Lung (tissue), 12 donors: ENCODE data around the gene LRRC4B. TPM values are rescaled to one million over a fixed set of nuclear protein-coding genes. Genes with fewer than 3 reads are reported as not detected.

Experiments
- ATAC-seq: fragments of 200-7000 bp; cut with Tn5 transposase; one replicate; pipeline ENCODE4 v1.9.1; 2020; ENCODE audit warnings: moderate number of reproducible peaks; ENCODE audit not compliant: insufficient read depth, low FRiP score
- DNase-seq, 3 donors: peaks; one replicate each; pipeline ENCODE4 v3.0.0-alpha.2; 2013 to 2017
- H3K27ac ChIP-seq, 2 donors: one replicate each; pipeline ENCODE4 v1.5.1; 2013; ENCODE audit warnings: mild to moderate bottlenecking in 2 of 2, moderate library complexity in 2 of 2, control low read depth in 1 of 2, inconsistent platforms in 1 of 2, low read depth in 1 of 2, low read length in 1 of 2
- H3K27me3 ChIP-seq, 3 donors: one replicate each; pipeline ENCODE4 v1.5.1; 2013; ENCODE audit warnings: low read length in 2 of 3; ENCODE audit not compliant: control insufficient read depth in 3 of 3, insufficient read depth in 3 of 3
- H3K36me3 ChIP-seq, 4 donors: one replicate each; pipeline ENCODE4 v1.5.1; 2013; ENCODE audit warnings: low read length in 4 of 4, mild to moderate bottlenecking in 1 of 4, moderate library complexity in 1 of 4; ENCODE audit not compliant: control insufficient read depth in 4 of 4, insufficient read depth in 4 of 4
- H3K4me1 ChIP-seq, 5 donors: one replicate each; pipeline ENCODE4 v1.5.1; 2013; ENCODE audit warnings: low read length in 5 of 5, mild to moderate bottlenecking in 2 of 5, moderate library complexity in 1 of 5; ENCODE audit not compliant: control insufficient read depth in 5 of 5, insufficient read depth in 5 of 5
- H3K4me3 ChIP-seq: one replicate; pipeline ENCODE4 v1.5.1; 2013; ENCODE audit warnings: mild to moderate bottlenecking, control low read depth, moderate library complexity
- H3K9ac ChIP-seq, 2 donors: one replicate each; pipeline ENCODE4 v1.5.1; 2013; ENCODE audit warnings: low read length in 2 of 2, control low read depth in 1 of 2; ENCODE audit not compliant: insufficient read depth in 1 of 2
- H3K9me3 ChIP-seq, 4 donors: one replicate each; pipeline ENCODE4 v1.5.1; 2013; ENCODE audit warnings: low read length in 3 of 4, mild to moderate bottlenecking in 1 of 4, moderate library complexity in 1 of 4; ENCODE audit not compliant: control insufficient read depth in 4 of 4, insufficient read depth in 3 of 4
- WGBS, 2 donors: extraction: QIAGEN DNeasy Blood & Tissue Kit; methylation state at CpG; one replicate each; pipeline ENCODE4 v1.1.7; 2013; 5-methylcytosine and 5-hydroxymethylcytosine counted together
- polyA plus RNA-seq, 2 donors: library from polyadenylated mRNA; stranded (reverse); fragments of 200-250 nt; gene quantifications; one replicate each; pipeline ENCODE4 v1.2.1, GENCODE V29; 2013
- total RNA-seq, 2 donors: library from RNA; depleted of rRNA in 1 of 2; stranded (reverse); fragments of >200 nt in 1 of 2; gene quantifications; one replicate each; pipeline ENCODE4 v1.2.1, GENCODE V29; 2014 to 2021
- TF ChIP-seq, protein P1 (sequence below): IDR thresholded peaks from 2 replicates; pipeline ENCODE4 v1.5.1; 2012; ENCODE audit warnings: mild to moderate bottlenecking; ENCODE audit errors: control extremely low read depth, extremely low read depth
- donor health status: control.
- donor health status: control.
- donor health status: Bipolar disorder and iron deficiency.
- donor health status: healthy.
- donor health status: DM: yes; HTN: yes; CAD: no.

LRRC4B gene
- total and polyA plus RNA-seq, 4 donors: 1.7 to 10.8 (median 2.7) TPM

DNA sequence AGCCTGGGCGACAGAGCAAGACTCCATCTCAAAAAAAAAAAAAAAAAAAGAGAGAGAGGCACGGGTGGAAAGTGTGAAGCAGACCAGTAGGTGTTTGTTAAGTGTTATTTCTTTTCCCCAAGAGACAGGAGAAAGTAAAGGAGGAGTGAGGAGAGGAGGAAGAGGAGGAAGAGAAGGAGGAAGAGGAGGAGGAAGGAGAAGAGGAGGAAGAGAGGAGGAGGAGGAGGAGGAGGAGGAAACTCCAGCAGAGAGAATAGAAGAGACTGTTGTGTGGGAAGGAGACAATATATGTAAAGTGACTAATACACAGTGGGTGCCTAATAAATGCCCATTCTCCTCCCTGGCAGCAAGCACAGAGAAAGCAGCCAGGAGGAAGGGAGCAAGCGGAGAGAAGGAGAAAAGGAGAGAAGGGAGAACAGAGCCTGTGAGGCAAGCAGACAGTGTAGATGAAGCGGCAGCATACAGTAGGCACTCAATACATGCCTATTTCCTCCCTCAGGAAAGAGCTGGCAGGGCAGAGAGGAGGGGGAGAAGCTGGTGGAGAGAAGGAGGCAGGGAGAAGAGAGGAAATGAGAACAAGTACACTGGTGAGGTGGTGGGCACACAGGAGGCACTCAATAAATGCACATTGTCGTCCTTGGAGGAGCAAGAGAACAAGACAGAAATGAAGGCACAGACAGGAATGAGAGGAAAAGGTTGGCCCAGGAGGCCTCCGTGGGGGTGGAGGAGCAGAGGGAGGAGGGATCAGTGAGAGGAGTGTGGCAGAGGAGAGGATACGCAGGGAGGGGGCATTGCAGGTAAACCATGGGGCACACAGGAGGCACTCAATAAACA lies 73.8 kb downstream of the LRRC4B start:
- no peak for ATAC-seq
- Histone ChIP-seq H3K4me3 (no peak overlapping the region), H3K9me3 (peaks cover 0 to 2% (median 0%) of the 10 kb centered on the region in 4 donors), H3K27ac (no peak overlapping the region), H3K9ac (no peak overlapping the region), H3K36me3 (no peaks in the 10 kb centered on the region), H3K27me3 (peaks cover 0 to 32% (median 19%) of the 10 kb centered on the region in 3 donors), H3K4me1 (peaks cover 0 to 13% (median 0%) of the 10 kb centered on the region in 5 donors)
- WGBS, 2 donors: 68 to 75% methylated on average over 6 to 7 of the region's 7 CpGs
- TF ChIP-seq, protein P1, sequence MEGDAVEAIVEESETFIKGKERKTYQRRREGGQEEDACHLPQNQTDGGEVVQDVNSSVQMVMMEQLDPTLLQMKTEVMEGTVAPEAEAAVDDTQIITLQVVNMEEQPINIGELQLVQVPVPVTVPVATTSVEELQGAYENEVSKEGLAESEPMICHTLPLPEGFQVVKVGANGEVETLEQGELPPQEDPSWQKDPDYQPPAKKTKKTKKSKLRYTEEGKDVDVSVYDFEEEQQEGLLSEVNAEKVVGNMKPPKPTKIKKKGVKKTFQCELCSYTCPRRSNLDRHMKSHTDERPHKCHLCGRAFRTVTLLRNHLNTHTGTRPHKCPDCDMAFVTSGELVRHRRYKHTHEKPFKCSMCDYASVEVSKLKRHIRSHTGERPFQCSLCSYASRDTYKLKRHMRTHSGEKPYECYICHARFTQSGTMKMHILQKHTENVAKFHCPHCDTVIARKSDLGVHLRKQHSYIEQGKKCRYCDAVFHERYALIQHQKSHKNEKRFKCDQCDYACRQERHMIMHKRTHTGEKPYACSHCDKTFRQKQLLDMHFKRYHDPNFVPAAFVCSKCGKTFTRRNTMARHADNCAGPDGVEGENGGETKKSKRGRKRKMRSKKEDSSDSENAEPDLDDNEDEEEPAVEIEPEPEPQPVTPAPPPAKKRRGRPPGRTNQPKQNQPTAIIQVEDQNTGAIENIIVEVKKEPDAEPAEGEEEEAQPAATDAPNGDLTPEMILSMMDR: no peak
- no peak for DNase-seq

DNA sequence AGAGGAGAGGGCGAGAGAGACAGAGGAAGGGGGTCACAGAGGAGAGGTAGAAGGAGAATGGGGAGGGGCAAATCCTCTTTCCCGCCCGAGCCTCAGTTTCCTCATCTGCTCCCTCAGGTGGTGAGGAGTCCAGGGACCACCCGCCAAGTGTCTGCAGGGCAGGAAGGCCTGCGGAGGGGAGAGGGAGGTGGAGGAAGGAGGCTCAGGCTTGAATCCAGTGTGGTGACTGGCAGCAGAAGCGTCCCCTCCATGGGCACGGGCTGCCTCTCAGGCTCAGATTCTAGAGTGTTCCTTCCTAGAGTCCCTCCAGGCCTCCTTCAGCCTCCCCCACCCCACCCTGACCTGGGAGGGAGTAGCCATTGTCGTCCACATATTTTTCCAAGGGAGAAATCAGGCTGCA lies 75.1 kb downstream of the LRRC4B start:
- no peaks in the 10 kb centered on the region for H3K36me3 ChIP-seq
- WGBS, 2 donors: 71 to 78% methylated on average over 8 of the region's 8 CpGs
- no peak overlapping the region for H3K27ac ChIP-seq
- peaks cover 0 to 2% (median 0%) of the 10 kb centered on the region in 4 donors for H3K9me3 ChIP-seq
- DNase-seq (no peak), ATAC-seq (no peak)
- H3K4me3 ChIP-seq: no peak overlapping the region
- H3K27me3 ChIP-seq: peaks cover 0 to 36% (median 18%) of the 10 kb centered on the region in 3 donors
- peaks cover 0 to 13% (median 0%) of the 10 kb centered on the region in 5 donors for H3K4me1 ChIP-seq
- TF ChIP-seq, protein P1: no peak
- H3K9ac ChIP-seq: no peak overlapping the region

DNA sequence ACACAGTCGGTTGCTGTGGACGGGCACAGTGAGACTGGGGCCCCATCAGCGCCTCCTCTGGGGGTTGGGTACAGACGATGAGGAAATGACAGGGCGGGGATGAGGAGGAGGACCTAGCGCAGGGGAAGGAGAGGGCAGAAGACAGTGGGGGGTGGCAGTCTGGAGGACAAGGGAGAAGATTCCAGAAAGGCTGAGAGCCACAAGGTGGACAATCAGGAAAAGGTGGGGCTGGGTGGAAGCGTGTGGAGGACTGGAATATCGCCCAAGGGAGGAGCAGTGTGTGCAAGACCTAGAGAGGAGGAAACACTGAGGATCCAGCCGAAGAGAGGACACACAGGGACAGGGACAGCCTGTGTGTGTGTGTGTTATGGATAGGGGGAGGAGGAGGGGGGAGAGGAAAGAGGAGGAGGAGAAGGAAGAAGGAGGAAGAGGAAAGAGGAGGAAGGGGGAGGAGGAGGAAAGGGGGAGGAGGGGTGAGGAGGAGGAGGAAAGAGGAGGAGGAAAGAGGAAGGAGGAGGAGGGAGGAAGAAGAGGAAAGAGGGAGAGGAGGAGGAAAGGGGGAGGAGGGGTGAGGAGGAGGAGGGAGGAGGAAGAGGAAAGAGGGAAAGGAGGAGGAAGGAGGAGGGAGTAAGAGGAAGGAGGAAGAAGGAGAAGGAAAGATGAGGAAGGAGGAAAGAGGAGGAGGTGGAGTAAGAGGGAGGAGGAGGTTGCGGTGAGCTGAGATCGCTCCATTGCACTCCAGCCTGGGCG lies 75.8 kb downstream of the LRRC4B start:
- no peak overlapping the region for H3K27ac ChIP-seq
- TF ChIP-seq, protein P1: no peak
- peaks cover 0 to 36% (median 16%) of the 10 kb centered on the region in 3 donors for H3K27me3 ChIP-seq
- ATAC-seq (no peak), DNase-seq (no peak)
- peaks cover 0 to 2% (median 0%) of the 10 kb centered on the region in 4 donors for H3K9me3 ChIP-seq
- WGBS, 2 donors: 3 to 27% methylated on average over 9 to 12 of the region's 12 CpGs
- H3K9ac ChIP-seq: no peak overlapping the region
- no peaks in the 10 kb centered on the region for H3K36me3 ChIP-seq
- H3K4me3 ChIP-seq: no peak overlapping the region
- H3K4me1 ChIP-seq: peaks cover 0 to 13% (median 0%) of the 10 kb centered on the region in 5 donors
